Esophagus squamous epithelium (tissue), 5 donors: ENCODE data around the gene MARCHF11. TPM values are rescaled to one million over a fixed set of nuclear protein-coding genes. Genes with fewer than 3 reads are reported as not detected.

Experiments used
- DNase-seq: peaks from one replicate; lab custom pipeline; 2025; lab: John Stamatoyannopoulos, UW
- H3K27ac ChIP-seq, 4 donors: fragments of 200-600 bp; sonication (generic); one replicate each; pipeline ENCODE4 v1.5.1; 2016 to 2019; ENCODE audit warnings: mild to moderate bottlenecking in 1 of 4
- H3K27me3 ChIP-seq, 4 donors: fragments of 200-600 bp; sonication (generic); 1 replicate in 3 of 4; 2 replicates in 1 of 4; pipeline versions ENCODE4 v1.5.1 to v1.6.0; 2017 to 2021; ENCODE audit warnings: antibody characterized with exemption in 1 of 4
- H3K36me3 ChIP-seq, 3 donors: fragments of 200-600 bp; sonication (generic); one replicate each; pipeline ENCODE4 v1.5.1; 2016 to 2019
- H3K4me1 ChIP-seq, 3 donors: fragments of 200-600 bp; sonication (generic); one replicate each; pipeline ENCODE4 v1.5.1; 2017 to 2019
- H3K4me3 ChIP-seq, 4 donors: fragments of 200-600 bp; sonication (generic); 1 replicate in 3 of 4; 2 replicates in 1 of 4; pipeline ENCODE4 v1.5.1; 2016 to 2019; ENCODE audit warnings: mild to moderate bottlenecking in 2 of 4, moderate library complexity in 1 of 4
- H3K9me3 ChIP-seq, 3 donors: fragments of 200-600 bp; sonication (generic); one replicate each; pipeline ENCODE4 v1.5.1; 2016 to 2019
- CTCF ChIP-seq, 6 experiments: fragments of 450-650 bp in 4 of 6; fragments of 200-600 bp in 2 of 6; sonication (generic) in 2 of 6; IDR thresholded peaks; one replicate each; pipeline ENCODE4 v1.5.1; 2016 to 2019; ENCODE audit warnings: antibody characterized with exemption in 6 of 6, mild to moderate bottlenecking in 4 of 6, moderate library complexity in 4 of 6
- POLR2A ChIP-seq, 4 donors: fragments of 450-650 bp; IDR thresholded peaks; one replicate each; pipeline ENCODE4 v1.6.1; 2017; ENCODE audit warnings: antibody characterized with exemption in 4 of 4, mild to moderate bottlenecking in 4 of 4, moderate library complexity in 3 of 4
- WGBS, 2 donors: methylation state at CpG; one replicate each; pipeline ENCODE4 v1.1.5; 2018; 5-methylcytosine and 5-hydroxymethylcytosine counted together
- intact Hi-C: fragments of 100-400 bp; cut with DNase I; formaldehyde crosslinking; loops from one replicate; pipeline ENCODE4 v1.15.0; 2022
- total RNA-seq, 4 donors: library from RNA; depleted of rRNA; stranded (reverse); fragments of >200 nt; gene quantifications; one replicate each; pipeline ENCODE4 v1.1.0, GENCODE V29; 2016
- donor health status: DM: yes; HTN: yes; CAD: no.

MARCHF11 gene
- total RNA-seq, 4 donors from 2014 or later = not detected

GRCh38 chr5:16143361-16144049 is 36.1 kb downstream of the MARCHF11 start:
- Histone ChIP-seq H3K27ac (no peak overlapping the region), H3K9me3 (peaks cover 0 to 2% (median 0%) of the 10 kb centered on the region in 3 donors), H3K36me3 (no peaks in the 10 kb centered on the region), H3K4me1 (no peaks in the 10 kb centered on the region), H3K27me3 (no peaks in the 10 kb centered on the region), H3K4me3 (no peak overlapping the region)
- 55 to 61% methylated on average over 5 of the region's 5 CpGs for WGBS, 2 donors
- DNase-seq = no peak
- TF ChIP-seq CTCF (IDR thresholded peaks at IDR 0.05) = no peak
- no peak for TF ChIP-seq POLR2A (IDR thresholded peaks at IDR 0.05)
- intact Hi-C loops = no loop called here

GRCh38 chr5:16140944-16141343 is 38.6 kb downstream of the MARCHF11 start:
- intact Hi-C loops = no loop called here
- Histone ChIP-seq H3K9me3 (peaks cover 0 to 6% (median 0%) of the 10 kb centered on the region in 3 donors), H3K27me3 (no peaks in the 10 kb centered on the region), H3K36me3 (no peaks in the 10 kb centered on the region), H3K27ac (no peak overlapping the region), H3K4me1 (no peaks in the 10 kb centered on the region), H3K4me3 (no peak overlapping the region)
- no peak for DNase-seq
- TF ChIP-seq POLR2A (IDR thresholded peaks at IDR 0.05) (no peak), CTCF (IDR thresholded peaks at IDR 0.05) (no peak)
- 62 to 68% methylated on average over 3 to 4 of the region's 4 CpGs for WGBS, 2 donors

- Histone ChIP-seq H3K36me3 (no peaks in the 10 kb centered on the region), H3K27ac (no peak overlapping the region), H3K4me3 (no peak overlapping the region), H3K4me1 (no peaks in the 10 kb centered on the region), H3K27me3 (no peaks in the 10 kb centered on the region), H3K9me3 (peaks cover 0 to 6% (median 0%) of the 10 kb centered on the region in 3 donors)
- no peak for TF ChIP-seq CTCF (IDR thresholded peaks at IDR 0.05)
- TF ChIP-seq POLR2A (IDR thresholded peaks at IDR 0.05) = no peak
- 58 to 60% methylated on average over 3 of the region's 3 CpGs for WGBS, 2 donors
- no peak for DNase-seq
- intact Hi-C loops = no loop called here
Measured at GRCh38 chr5:16140417-16140816, 39.2 kb downstream of the MARCHF11 start.

GRCh38 chr5:16137177-16137576 is 42.4 kb downstream of the MARCHF11 start:
- intact Hi-C loops = no loop called here
- DNase-seq = no peak
- Histone ChIP-seq H3K36me3 (no peaks in the 10 kb centered on the region), H3K4me1 (no peaks in the 10 kb centered on the region), H3K4me3 (no peak overlapping the region), H3K27ac (no peak overlapping the region), H3K9me3 (peaks cover 0 to 6% (median 0%) of the 10 kb centered on the region in 3 donors), H3K27me3 (no peaks in the 10 kb centered on the region)
- no peak for TF ChIP-seq POLR2A (IDR thresholded peaks at IDR 0.05)
- no peak for TF ChIP-seq CTCF (IDR thresholded peaks at IDR 0.05)

GRCh38 chr5:16135506-16135905 is 44.1 kb downstream of the MARCHF11 start:
- H3K4me1 ChIP-seq = no peaks in the 10 kb centered on the region
- 68 to 70% methylated on average over 3 of the region's 3 CpGs for WGBS, 2 donors
- no peaks in the 10 kb centered on the region for H3K36me3 ChIP-seq
- no peaks in the 10 kb centered on the region for H3K27me3 ChIP-seq
- intact Hi-C loops = no loop called here
- DNase-seq = no peak
- H3K4me3 ChIP-seq = no peak overlapping the region
- H3K9me3 ChIP-seq = peaks cover 0 to 6% (median 0%) of the 10 kb centered on the region in 3 donors
- H3K27ac ChIP-seq = no peak overlapping the region
- TF ChIP-seq POLR2A (IDR thresholded peaks at IDR 0.05) (no peak), CTCF (IDR thresholded peaks at IDR 0.05) (no peak)
